Nephron (organoid): ENCODE data around the gene B4GALT4.
"Not testable (repeated sequence)": the region's sequence is repeated elsewhere in the genome, so short reads cannot be mapped to it uniquely, and the experiment has no call there.

Experiments
- H3K27ac Mint-ChIP-seq, 3 experiments: 2 replicates each; pipeline ENCODE4 v1.8.0; 2020; ENCODE audit warnings: mixed read lengths in 3 of 3, mild to moderate bottlenecking in 2 of 3, moderate library complexity in 1 of 3
- H3K27me3 Mint-ChIP-seq: 2 replicates; pipeline ENCODE4 v1.8.0; 2021; ENCODE audit warnings: low read depth, mild to moderate bottlenecking, moderate library complexity, mixed read lengths
- H3K36me3 Mint-ChIP-seq: 2 replicates; pipeline ENCODE4 v1.8.0; 2020; ENCODE audit warnings: low read depth, mixed read lengths
- H3K4me1 Mint-ChIP-seq: 2 replicates; pipeline ENCODE4 v1.8.0; 2020; ENCODE audit warnings: mixed read lengths
- H3K4me3 Mint-ChIP-seq, 3 experiments: 2 replicates each; pipeline ENCODE4 v1.8.0; 2020; ENCODE audit warnings: mild to moderate bottlenecking in 3 of 3, mixed read lengths in 3 of 3, moderate library complexity in 2 of 3
- H3K9me3 Mint-ChIP-seq: 2 replicates; pipeline ENCODE4 v1.8.0; 2020; ENCODE audit warnings: mixed read lengths
- CTCF ChIP-seq, 3 experiments: fragments of 200-600 bp; sonication (generic); IDR thresholded peaks; one replicate each; pipeline ENCODE4 v1.5.0; 2021; ENCODE audit warnings: antibody characterized with exemption in 3 of 3; ENCODE audit not compliant: unreplicated experiment in 3 of 3

The B4GALT4 gene

GRCh38 chr3:119276680-119277079, 36.0 kb upstream of the B4GALT4 start:
- peaks cover 5% of the 10 kb centered on the region for H3K9me3 Mint-ChIP-seq
- H3K36me3 Mint-ChIP-seq = peaks cover under 1% of the 10 kb centered on the region
- no peak overlapping the region for H3K27ac Mint-ChIP-seq
- no peaks in the 10 kb centered on the region for H3K27me3 Mint-ChIP-seq
- TF ChIP-seq CTCF (IDR thresholded peaks at IDR 0.05; ENCODE audit: unreplicated experiment in 3 of 3) = no peak
- no peak overlapping the region for H3K4me3 Mint-ChIP-seq
- H3K4me1 Mint-ChIP-seq = peaks cover 8% of the 10 kb centered on the region

GRCh38 chr3:119270212-119270611, 29.5 kb upstream of the B4GALT4 start:
- H3K4me3 Mint-ChIP-seq, H3K4me1 Mint-ChIP-seq, H3K36me3 Mint-ChIP-seq, H3K27me3 Mint-ChIP-seq, H3K27ac Mint-ChIP-seq: not testable (repeated sequence)
- H3K9me3 Mint-ChIP-seq = peaks cover 19% of the 10 kb centered on the region

GRCh38 chr3:119261055-119261454, 20.4 kb upstream of the B4GALT4 start:
- Mint-ChIP-seq H3K27me3 (no peaks in the 10 kb centered on the region), H3K4me1 (peaks cover 22% of the 10 kb centered on the region), H3K9me3 (no peaks in the 10 kb centered on the region), H3K27ac (no peak overlapping the region), H3K4me3 (no peak overlapping the region), H3K36me3 (no peaks in the 10 kb centered on the region)
- no peak for TF ChIP-seq CTCF (IDR thresholded peaks at IDR 0.05; ENCODE audit: unreplicated experiment in 3 of 3)

GRCh38 chr3:119259821-119260220, 19.1 kb upstream of the B4GALT4 start:
- Mint-ChIP-seq H3K27me3 (no peaks in the 10 kb centered on the region), H3K4me1 (peaks cover 22% of the 10 kb centered on the region)

GRCh38 chr3:119258915-119259314, 18.2 kb upstream of the B4GALT4 start:
- Mint-ChIP-seq H3K36me3 (no peaks in the 10 kb centered on the region), H3K27me3 (no peaks in the 10 kb centered on the region), H3K4me3 (no peak overlapping the region), H3K4me1 (peaks cover 22% of the 10 kb centered on the region), H3K9me3 (no peaks in the 10 kb centered on the region), H3K27ac (peak overlapping the region in 2 of 3 experiments; percentile 42 to 59)
- TF ChIP-seq CTCF (IDR thresholded peaks at IDR 0.05; ENCODE audit: unreplicated experiment in 3 of 3) = no peak

More at GRCh38 chr3:119259821-119260220, 19.1 kb upstream of the B4GALT4 start:
- Mint-ChIP-seq H3K36me3 (no peaks in the 10 kb centered on the region), H3K27ac (no peak overlapping the region), H3K4me3 (no peak overlapping the region), H3K9me3 (no peaks in the 10 kb centered on the region)
- no peak for TF ChIP-seq CTCF (IDR thresholded peaks at IDR 0.05; ENCODE audit: unreplicated experiment in 3 of 3)

GRCh38 chr3:119257654-119258410, 17.2 kb upstream of the B4GALT4 start:
- no peak for TF ChIP-seq CTCF (IDR thresholded peaks at IDR 0.05; ENCODE audit: unreplicated experiment in 3 of 3)
- H3K9me3 Mint-ChIP-seq = no peaks in the 10 kb centered on the region
- H3K27ac Mint-ChIP-seq = peak overlapping the region; percentile 25 to 63 (median 59)
- no peaks in the 10 kb centered on the region for H3K36me3 Mint-ChIP-seq
- H3K4me1 Mint-ChIP-seq = peaks cover 22% of the 10 kb centered on the region
- H3K4me3 Mint-ChIP-seq = no peak overlapping the region
- H3K27me3 Mint-ChIP-seq = no peaks in the 10 kb centered on the region
